ENCODE results near the gene SND1. TPM values are rescaled to one million over a fixed set of nuclear protein-coding genes. Genes with fewer than 3 reads are reported as not detected.

The SND1 gene
- total and polyA plus RNA-seq, 10 donors, result 61.7 to 173 (median 116) TPM

DNA sequence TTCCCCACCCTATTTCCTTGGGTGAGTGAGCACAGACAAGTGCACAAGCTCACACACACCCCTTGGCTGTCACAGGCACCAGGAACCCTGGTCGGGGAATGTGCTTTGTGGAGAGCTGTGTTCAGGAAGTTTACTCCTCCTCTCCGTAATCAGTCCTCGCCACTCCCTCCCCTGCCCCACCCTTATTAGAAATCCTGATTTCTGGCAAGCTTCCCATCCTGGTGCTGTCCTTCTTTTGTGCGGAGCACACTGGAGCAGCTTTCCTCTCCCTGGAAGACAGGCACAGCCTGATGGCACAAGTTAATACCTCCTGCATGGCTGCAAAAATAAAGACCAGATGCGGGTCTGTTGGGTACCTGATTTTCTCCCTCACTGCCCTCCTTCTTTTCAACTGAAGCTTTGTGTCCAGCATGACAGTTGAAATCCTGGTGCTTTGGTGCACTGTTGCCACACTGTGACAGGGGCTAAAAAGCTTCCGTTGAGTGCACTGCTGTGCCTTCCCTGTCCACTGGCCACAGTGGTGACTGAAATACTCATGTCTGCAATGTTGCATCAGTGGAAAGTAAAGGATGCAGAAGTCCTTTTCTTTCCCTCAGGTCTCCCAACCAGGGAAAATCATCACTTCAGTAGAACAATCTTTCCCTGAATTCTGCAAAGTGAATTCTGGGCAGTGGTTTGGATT lies 324.2 kb downstream of the SND1 start:
- no peaks in the 10 kb centered on the region for H3K27me3 ChIP-seq (replicated peaks in 1 of 7)
- no peak overlapping the region for H3K4me3 ChIP-seq
- DNase-seq, result no peak
- TF ChIP-seq POLR2AphosphoS5 (IDR thresholded peaks at IDR 0.05) (no peak), POLR2A (IDR thresholded peaks at IDR 0.05) (no peak)
- TF ChIP-seq, protein P1, sequence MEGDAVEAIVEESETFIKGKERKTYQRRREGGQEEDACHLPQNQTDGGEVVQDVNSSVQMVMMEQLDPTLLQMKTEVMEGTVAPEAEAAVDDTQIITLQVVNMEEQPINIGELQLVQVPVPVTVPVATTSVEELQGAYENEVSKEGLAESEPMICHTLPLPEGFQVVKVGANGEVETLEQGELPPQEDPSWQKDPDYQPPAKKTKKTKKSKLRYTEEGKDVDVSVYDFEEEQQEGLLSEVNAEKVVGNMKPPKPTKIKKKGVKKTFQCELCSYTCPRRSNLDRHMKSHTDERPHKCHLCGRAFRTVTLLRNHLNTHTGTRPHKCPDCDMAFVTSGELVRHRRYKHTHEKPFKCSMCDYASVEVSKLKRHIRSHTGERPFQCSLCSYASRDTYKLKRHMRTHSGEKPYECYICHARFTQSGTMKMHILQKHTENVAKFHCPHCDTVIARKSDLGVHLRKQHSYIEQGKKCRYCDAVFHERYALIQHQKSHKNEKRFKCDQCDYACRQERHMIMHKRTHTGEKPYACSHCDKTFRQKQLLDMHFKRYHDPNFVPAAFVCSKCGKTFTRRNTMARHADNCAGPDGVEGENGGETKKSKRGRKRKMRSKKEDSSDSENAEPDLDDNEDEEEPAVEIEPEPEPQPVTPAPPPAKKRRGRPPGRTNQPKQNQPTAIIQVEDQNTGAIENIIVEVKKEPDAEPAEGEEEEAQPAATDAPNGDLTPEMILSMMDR (IDR thresholded peaks at IDR 0.05 in 8 of 11, conservative IDR thresholded peaks at IDR 0.05 in 3 of 11), result no peak
- WGBS, 5 donors, result 80 to 91% (median 83%) methylated on average over 6 of the region's 6 CpGs
- intact Hi-C loops (cut with DNase I; ENCODE audit: low total_unique reads), result no loop called here
- H3K27ac ChIP-seq, result no peak overlapping the region
- H3K4me1 ChIP-seq, result no peaks in the 10 kb centered on the region
- peaks cover 0 to 62% (median 16%) of the 10 kb centered on the region in 6 donors for H3K36me3 ChIP-seq
- H3K9me3 ChIP-seq, result peaks cover 0 to 23% (median 17%) of the 10 kb centered on the region in 8 donors

DNA sequence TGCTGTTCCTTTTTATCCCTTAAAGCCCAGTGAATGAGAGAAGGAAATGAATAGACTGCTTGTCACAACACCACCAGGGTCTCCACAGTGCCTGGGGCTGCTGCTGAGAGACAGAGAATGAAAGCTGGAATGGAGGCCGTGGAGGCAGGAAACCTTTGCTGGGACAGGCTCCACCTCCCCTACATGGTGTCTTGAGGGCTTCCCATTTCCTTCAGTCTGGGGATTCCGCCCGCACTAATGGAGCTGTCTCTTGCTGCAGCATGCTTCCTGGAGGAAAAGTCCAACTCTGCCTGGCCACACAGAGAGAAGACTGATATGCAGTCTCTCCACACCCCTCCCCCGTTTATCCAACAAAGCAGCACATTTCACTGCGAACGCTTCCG lies 324.7 kb downstream of the SND1 start:
- WGBS, 5 donors, result 92 to 97% (median 95%) methylated on average over 7 of the region's 7 CpGs
- H3K27ac ChIP-seq, result no peak overlapping the region
- intact Hi-C loops (cut with DNase I; ENCODE audit: low total_unique reads), result no loop called here
- H3K27me3 ChIP-seq (replicated peaks in 1 of 7), result no peaks in the 10 kb centered on the region
- DNase-seq, result no peak
- H3K9me3 ChIP-seq, result peaks cover 0 to 23% (median 17%) of the 10 kb centered on the region in 8 donors
- no peaks in the 10 kb centered on the region for H3K4me1 ChIP-seq
- TF ChIP-seq POLR2AphosphoS5 (IDR thresholded peaks at IDR 0.05) (no peak), POLR2A (IDR thresholded peaks at IDR 0.05) (no peak)
- TF ChIP-seq, protein P1 (IDR thresholded peaks at IDR 0.05 in 8 of 11, conservative IDR thresholded peaks at IDR 0.05 in 3 of 11), result no peak
- H3K36me3 ChIP-seq, result peaks cover 0 to 66% (median 16%) of the 10 kb centered on the region in 6 donors
- no peak overlapping the region for H3K4me3 ChIP-seq

DNA sequence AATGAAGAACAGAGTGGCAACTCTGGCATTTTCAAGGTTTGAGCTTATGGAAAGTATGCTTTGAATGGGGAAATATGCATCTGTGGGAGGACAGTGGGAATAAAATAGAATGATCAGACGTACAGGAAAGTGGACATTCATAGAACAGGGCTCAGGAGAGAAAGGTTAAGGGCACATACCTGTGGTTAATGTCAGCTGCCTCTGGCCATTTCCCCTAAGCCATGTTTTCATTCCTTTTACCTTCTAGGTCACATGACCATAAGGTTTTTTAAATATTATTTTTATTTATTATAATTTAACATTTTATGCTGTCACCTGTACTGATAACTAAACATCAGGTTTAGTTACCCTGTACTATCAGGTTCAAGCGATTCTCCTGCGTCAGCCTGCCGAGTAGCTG lies 326.4 kb downstream of the SND1 start:
- Histone ChIP-seq H3K27ac (no peak overlapping the region), H3K4me1 (no peaks in the 10 kb centered on the region), H3K27me3 (replicated peaks in 1 of 7) (no peaks in the 10 kb centered on the region), H3K9me3 (peaks cover 0 to 23% (median 17%) of the 10 kb centered on the region in 8 donors), H3K36me3 (peaks cover 0 to 61% (median 16%) of the 10 kb centered on the region in 6 donors), H3K4me3 (no peak overlapping the region)
- intact Hi-C loops (cut with DNase I; ENCODE audit: low total_unique reads), result no loop called here
- 94 to 99% (median 97%) methylated on average over 4 of the region's 4 CpGs for WGBS, 5 donors
- DNase-seq, result no peak
- TF ChIP-seq, protein P1 (IDR thresholded peaks at IDR 0.05 in 8 of 11, conservative IDR thresholded peaks at IDR 0.05 in 3 of 11), result no peak
- TF ChIP-seq POLR2A (IDR thresholded peaks at IDR 0.05) (no peak), POLR2AphosphoS5 (IDR thresholded peaks at IDR 0.05) (no peak)

DNA sequence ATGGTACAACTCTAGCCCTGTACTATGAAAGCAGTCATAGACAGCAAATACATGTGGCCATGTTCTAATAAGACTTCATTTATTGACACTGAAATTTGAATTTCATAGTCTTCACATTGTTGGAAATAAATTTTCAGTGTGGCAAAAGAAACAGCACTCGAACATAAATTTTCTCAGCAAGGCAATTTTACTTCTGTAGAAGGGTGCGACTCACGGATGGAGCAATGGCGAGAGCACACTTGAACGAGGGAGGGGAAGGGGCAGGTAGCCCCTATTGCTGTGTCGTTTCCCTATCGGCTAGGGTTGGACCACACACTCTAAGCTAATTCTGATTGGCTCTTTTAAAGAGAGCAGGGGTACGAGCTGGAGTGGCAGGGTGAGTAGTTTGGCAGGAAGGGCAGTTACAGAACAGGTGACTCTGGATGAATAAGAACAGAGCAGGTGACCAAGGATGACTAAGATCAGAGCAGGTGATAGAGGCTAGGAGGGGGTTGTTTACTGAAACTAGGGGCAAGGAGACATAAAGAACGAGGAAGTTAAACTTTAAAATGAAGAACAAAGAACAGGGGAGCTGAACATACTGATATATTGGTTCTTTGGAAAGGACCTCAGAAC lies 327.2 kb downstream of the SND1 start:
- no peak overlapping the region for H3K27ac ChIP-seq
- intact Hi-C loops (cut with DNase I; ENCODE audit: low total_unique reads), result no loop called here
- H3K4me3 ChIP-seq, result no peak overlapping the region
- H3K27me3 ChIP-seq (replicated peaks in 1 of 7), result no peaks in the 10 kb centered on the region
- WGBS, 5 donors, result 90 to 96% (median 94%) methylated on average over 9 of the region's 9 CpGs
- H3K36me3 ChIP-seq, result peaks cover 0 to 60% (median 16%) of the 10 kb centered on the region in 6 donors
- no peaks in the 10 kb centered on the region for H3K4me1 ChIP-seq
- H3K9me3 ChIP-seq, result peaks cover 0 to 23% (median 17%) of the 10 kb centered on the region in 8 donors
- no peak for TF ChIP-seq POLR2AphosphoS5 (IDR thresholded peaks at IDR 0.05)
- TF ChIP-seq POLR2A (IDR thresholded peaks at IDR 0.05), result no peak
- TF ChIP-seq, protein P1 (IDR thresholded peaks at IDR 0.05 in 8 of 11, conservative IDR thresholded peaks at IDR 0.05 in 3 of 11), result no peak
- no peak for DNase-seq
